AG09319 (cell line): Measurements from ENCODE around the gene CST9.
"Not testable (repeated sequence)": the region's sequence is repeated elsewhere in the genome, so short reads cannot be mapped to it uniquely, and the experiment has no call there.

ENCODE experiments used
- DNase-seq: peaks from one replicate; pipeline ENCODE4 v3.0.0-alpha.2; 2010; ENCODE audit warnings: low read depth; ENCODE audit errors: extremely low read depth
- CTCF ChIP-seq: IDR thresholded peaks from 2 replicates; pipeline ENCODE4 v1.5.1; 2011; ENCODE audit warnings: low read depth, mild to moderate bottlenecking, inconsistent platforms, low read length, moderate library complexity

Gene CST9

GRCh38 chr20:23587631-23588030 lies 18.1 kb downstream of the CST9 start:
- DNase-seq = no peak

GRCh38 chr20:23586735-23587525 lies 18.8 kb downstream of the CST9 start:
- no peak for DNase-seq
- no peak for TF ChIP-seq CTCF

More at GRCh38 chr20:23587631-23588030, 18.1 kb downstream of the CST9 start:
- no peak for TF ChIP-seq CTCF

- TF ChIP-seq CTCF = no peak
- DNase-seq = no peak
Measured at GRCh38 chr20:23585808-23586734, 19.6 kb downstream of the CST9 start.

GRCh38 chr20:23585449-23585807 lies 20.3 kb downstream of the CST9 start:
- no peak for TF ChIP-seq CTCF
- no peak for DNase-seq

- TF ChIP-seq CTCF = no peak
- DNase-seq = no peak
Measured at GRCh38 chr20:23584434-23585199, 21.1 kb downstream of the CST9 start.

- DNase-seq = no peak
- no peak for TF ChIP-seq CTCF
Measured at GRCh38 chr20:23583526-23583925, 22.2 kb downstream of the CST9 start.

GRCh38 chr20:23582293-23582692 lies 23.4 kb downstream of the CST9 start:
- no peak for DNase-seq
- TF ChIP-seq CTCF = no peak

- DNase-seq = not testable (repeated sequence)
Measured at GRCh38 chr20:23581833-23582232, 23.9 kb downstream of the CST9 start.
